HepG2 (cell line): ENCODE data around the gene COQ4. TPM values are rescaled to one million over a fixed set of nuclear protein-coding genes. Genes with fewer than 3 reads are reported as not detected.

Source experiments
- ATAC-seq: fragments of 200-7000 bp; cut with Tn5 transposase; 3 replicates; pipeline ENCODE4 v1.9.1; 2020; ENCODE audit warnings: mild to moderate bottlenecking, moderate library complexity
- BruUV-seq: library from RNA; stranded (reverse); fragments of 400-500 nt; replicated peaks from 2 replicates; lab custom pipeline; 2021; lab: Mats Ljungman, UMichigan
- CTCF ChIA-PET: fragments of 300-600 bp; formaldehyde crosslinking; extraction: SDS; loops from one replicate; lab custom pipeline; 2021; ENCODE audit warnings: low total read pairs, inconsistent platforms, low intra/inter-chr PET ratio; lab: Yijun Ruan, JAX
- POLR2A ChIA-PET: fragments of 350-600 bp; sonication (Branson Sonifier 250); formaldehyde crosslinking; loops from one replicate; lab custom pipeline; 2020; ENCODE audit warnings: antibody characterized with exemption, inconsistent platforms; lab: Yijun Ruan, JAX
- DNase-seq: peaks from one replicate; pipeline ENCODE4 v3.0.0-alpha.2; 2015; ENCODE audit warnings: low spot score
- FAIRE-seq: peaks from 3 replicates; lab custom pipeline; 2011; peaks lifted over from hg19 to GRCh38; lab: Jason Lieb, UNC
- H2AFZ ChIP-seq: one replicate; pipeline ENCODE4 v1.6.1; 2011; ENCODE audit warnings: low read length, inconsistent platforms
- H3K27ac ChIP-seq: fragments of 300-600 bp; 3 replicates; pipeline ENCODE4 v1.8.0; 2011; ENCODE audit warnings: mixed run types, mild to moderate bottlenecking, mixed read lengths, low read length, inconsistent platforms; ENCODE audit not compliant: insufficient read depth; ENCODE audit errors: extremely low read length
- H3K27me3 ChIP-seq, 2 experiments: fragments of 200-600 bp in 1 of 2; 2 replicates in 1 of 2; 3 replicates in 1 of 2; pipeline versions ENCODE4 v1.6.0 to v1.8.0; 2011; ENCODE audit warnings: low read length in 2 of 2, mild to moderate bottlenecking in 2 of 2, moderate library complexity in 2 of 2, inconsistent platforms in 1 of 2; ENCODE audit not compliant: insufficient read depth in 2 of 2, control insufficient read depth in 1 of 2
- H3K36me3 ChIP-seq, 2 experiments: fragments of 200-600 bp in 1 of 2; replicated peaks in 1 of 2; 2 replicates in 1 of 2; 3 replicates in 1 of 2; pipeline versions ENCODE4 v1.5.1 to v1.8.0; 2011; ENCODE audit warnings: low read length in 2 of 2, inconsistent platforms in 1 of 2; ENCODE audit not compliant: insufficient read depth in 2 of 2, control insufficient read depth in 1 of 2
- H3K4me1 ChIP-seq: 2 replicates; pipeline ENCODE4 v1.5.1; 2012; ENCODE audit warnings: low read length, inconsistent platforms; ENCODE audit not compliant: insufficient read depth
- H3K4me2 ChIP-seq: 2 replicates; pipeline ENCODE4 v1.6.0; 2011; ENCODE audit warnings: low read depth, low read length, inconsistent platforms
- H3K4me3 ChIP-seq, 3 experiments: fragments of 200-600 bp in 1 of 3; sonication (generic), shearing (Covaris generic) in 1 of 3; replicated peaks in 1 of 3; 2 replicates each; pipeline ENCODE4 v1.5.1; 2011 to 2016; ENCODE audit warnings: low read length in 3 of 3, inconsistent platforms in 2 of 3, low read depth in 2 of 3, mild to moderate bottlenecking in 2 of 3, control low read depth in 1 of 3, mixed read lengths in 1 of 3; ENCODE audit not compliant: insufficient read depth in 1 of 3
- H3K79me2 ChIP-seq: one replicate; pipeline ENCODE4 v1.6.1; 2011; ENCODE audit warnings: low read length, inconsistent platforms; ENCODE audit not compliant: insufficient read depth
- H3K9ac ChIP-seq: 2 replicates; pipeline ENCODE4 v1.6.0; 2011; ENCODE audit warnings: mild to moderate bottlenecking, low read depth, low read length, inconsistent platforms; ENCODE audit not compliant: insufficient read depth
- H3K9me3 ChIP-seq: 2 replicates; pipeline ENCODE4 v1.5.1; 2012; ENCODE audit warnings: mild to moderate bottlenecking, low read length
- H4K20me1 ChIP-seq: 2 replicates; pipeline ENCODE4 v1.6.0; 2011; ENCODE audit warnings: inconsistent platforms, mild to moderate bottlenecking, low read length, moderate library complexity; ENCODE audit not compliant: insufficient read depth
- ATF7-NPFF ChIP-seq: sonication (generic); formaldehyde crosslinking; IDR thresholded peaks from 2 replicates; pipeline ENCODE4 v1.8.1; 2023; ENCODE audit warnings: mild to moderate bottlenecking, low read depth, missing genetic modification reagents, moderate library complexity
- BRD4 ChIP-seq: sonication (generic); formaldehyde crosslinking; IDR thresholded peaks from 2 replicates; pipeline ENCODE4 v1.4.0; 2020; ENCODE audit warnings: missing genetic modification reagents
- FOXJ3 ChIP-seq: sonication (generic); formaldehyde crosslinking; IDR thresholded peaks from 2 replicates; pipeline ENCODE4 v1.4.0; 2020; ENCODE audit warnings: missing genetic modification reagents, mild to moderate bottlenecking, borderline replicate concordance
- GPN1 ChIP-seq: sonication (generic); formaldehyde crosslinking; IDR thresholded peaks from 2 replicates; pipeline ENCODE4 v1.5.1; 2020; ENCODE audit warnings: missing genetic modification reagents, borderline replicate concordance
- HCFC1 ChIP-seq: fragments of 150-350 bp; IDR thresholded peaks from 2 replicates; pipeline ENCODE4 v1.6.1; 2014; ENCODE audit warnings: low read depth, low read length
- MED13 ChIP-seq: sonication (generic); formaldehyde crosslinking; IDR thresholded peaks from 2 replicates; pipeline ENCODE4 v1.5.0; 2020; ENCODE audit warnings: missing genetic modification reagents
- ZNF557 ChIP-seq: sonication (generic); formaldehyde crosslinking; IDR thresholded peaks from 2 replicates; pipeline ENCODE4 v1.4.0; 2020; ENCODE audit warnings: missing genetic modification reagents
- WGBS: methylation state at CpG from one replicate; pipeline ENCODE4 v1.1.6; 2017; ENCODE audit warnings: low lambda C conversion rate; 5-methylcytosine and 5-hydroxymethylcytosine counted together
- in situ Hi-C: cut with HindIII; loops from 2 replicates; pipeline ENCODE4 v1.10.0; 2017; ENCODE audit warnings: low pct_unique_long_range_greater_than_20kb; ENCODE audit not compliant: extremely low pct_ligation_motif_present
- intact Hi-C: fragments of 100-400 bp; cut with micrococcal nuclease; formaldehyde crosslinking; loops from one replicate; pipeline ENCODE4 v1.10.0; 2022; ENCODE audit not compliant: unreplicated experiment
- polyA plus RNA-seq, 8 experiments: library from polyadenylated mRNA; depleted of rRNA in 3 of 8; stranded (reverse) in 7 of 8; unstranded in 1 of 8; fragments of >200 nt; fragmentation: Illumina TruSeq in 4 of 8; extraction: Trizol in 4 of 8; gene quantifications; 2 replicates each; pipeline versions ENCODE4 v1.2.1 to v1.2.3, GENCODE V29; 2011 to 2016; ENCODE audit warnings: low read depth in 4 of 8, missing spikeins in 1 of 8, mixed read lengths in 1 of 8; ENCODE audit not compliant: insufficient read depth in 1 of 8
- total RNA-seq, 5 experiments: library from RNA; depleted of rRNA; stranded (reverse); fragments of >200 nt; fragmentation: Illumina TruSeq; extraction: Trizol; gene quantifications; 2 replicates each; pipeline ENCODE4 v1.2.3, GENCODE V29; 2016; ENCODE audit warnings: low read depth in 1 of 5
- TF ChIP-seq, protein P1 (sequence below): sonication (generic); formaldehyde crosslinking; IDR thresholded peaks from 2 replicates; pipeline ENCODE4 v1.5.1; 2020; ENCODE audit warnings: missing genetic modification reagents, mild to moderate bottlenecking, borderline replicate concordance
- TF ChIP-seq, protein P2 (sequence below): sonication (generic); formaldehyde crosslinking; conservative IDR thresholded peaks from 2 replicates; pipeline ENCODE4 v1.4.0; 2020; ENCODE audit warnings: missing genetic modification reagents

The COQ4 gene
- total and polyA plus RNA-seq, 2 of the 13 experiments (the other 11 are each of a cell fraction or from before 2014, with no cell fraction given) = 26.1 to 36.0 TPM

DNA sequence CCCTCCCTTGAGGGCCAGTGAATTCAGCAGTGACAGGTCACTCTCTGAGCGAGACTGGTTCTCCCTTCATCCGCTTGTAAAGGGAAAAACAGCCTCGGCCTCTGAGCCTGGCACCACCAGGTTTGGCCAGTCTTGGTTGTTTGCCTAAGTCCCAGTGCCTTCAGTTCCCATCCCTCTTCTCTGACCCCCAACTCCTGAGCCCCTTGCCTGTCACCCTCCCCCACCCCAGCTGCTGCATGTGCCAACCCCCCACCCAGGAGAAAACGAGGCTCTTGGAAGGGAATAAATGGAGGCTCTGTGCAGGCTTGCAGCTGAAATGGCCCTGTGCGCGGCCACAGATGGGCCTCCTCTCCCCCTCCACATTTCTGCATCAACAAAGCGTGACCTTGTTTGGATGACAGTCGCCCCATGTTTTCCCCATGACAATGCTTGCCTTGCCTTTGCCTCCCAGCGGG lies 51.6 kb downstream of the COQ4 start:
- Histone ChIP-seq H3K9ac (no peak overlapping the region), H2AFZ (no peak overlapping the region), H3K36me3 (peaks cover 6 to 26% of the 10 kb centered on the region in 2 experiments; a peak in 4 of 5 replicates), H3K79me2 (peaks cover 41% of the 10 kb centered on the region), H3K27ac (no peak overlapping the region), H3K4me2 (no peak overlapping the region), H4K20me1 (no peaks in the 10 kb centered on the region), H3K9me3 (no peaks in the 10 kb centered on the region), H3K4me1 (peaks cover 15% of the 10 kb centered on the region), H3K27me3 (peaks cover 0 to 3% of the 10 kb centered on the region in 2 experiments; a peak in 1 of 5 replicates), H3K4me3 (no peak overlapping the region)
- in situ Hi-C loops (no loop called here), intact Hi-C loops (no loop called here)
- ATAC-seq = no peak
- DNase-seq = no peak
- 96% methylated on average over 9 of the region's 9 CpGs for WGBS
- no peak for FAIRE-seq
- TF ChIP-seq ATF7-NPFF (CRISPR knock-in tag) (no peak), GPN1 (CRISPR knock-in tag) (no peak), HCFC1 (no peak), MED13 (CRISPR knock-in tag) (no peak), BRD4 (CRISPR knock-in tag) (no peak), ZNF557 (no peak), FOXJ3 (no peak)
- TF ChIP-seq, protein P1, sequence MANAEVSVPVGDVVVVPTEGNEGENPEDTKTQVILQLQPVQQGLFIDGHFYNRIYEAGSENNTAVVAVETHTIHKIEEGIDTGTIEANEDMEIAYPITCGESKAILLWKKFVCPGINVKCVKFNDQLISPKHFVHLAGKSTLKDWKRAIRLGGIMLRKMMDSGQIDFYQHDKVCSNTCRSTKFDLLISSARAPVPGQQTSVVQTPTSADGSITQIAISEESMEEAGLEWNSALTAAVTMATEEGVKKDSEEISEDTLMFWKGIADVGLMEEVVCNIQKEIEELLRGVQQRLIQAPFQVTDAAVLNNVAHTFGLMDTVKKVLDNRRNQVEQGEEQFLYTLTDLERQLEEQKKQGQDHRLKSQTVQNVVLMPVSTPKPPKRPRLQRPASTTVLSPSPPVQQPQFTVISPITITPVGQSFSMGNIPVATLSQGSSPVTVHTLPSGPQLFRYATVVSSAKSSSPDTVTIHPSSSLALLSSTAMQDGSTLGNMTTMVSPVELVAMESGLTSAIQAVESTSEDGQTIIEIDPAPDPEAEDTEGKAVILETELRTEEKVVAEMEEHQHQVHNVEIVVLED (CRISPR knock-in tag) = no peak
- TF ChIP-seq, protein P2, sequence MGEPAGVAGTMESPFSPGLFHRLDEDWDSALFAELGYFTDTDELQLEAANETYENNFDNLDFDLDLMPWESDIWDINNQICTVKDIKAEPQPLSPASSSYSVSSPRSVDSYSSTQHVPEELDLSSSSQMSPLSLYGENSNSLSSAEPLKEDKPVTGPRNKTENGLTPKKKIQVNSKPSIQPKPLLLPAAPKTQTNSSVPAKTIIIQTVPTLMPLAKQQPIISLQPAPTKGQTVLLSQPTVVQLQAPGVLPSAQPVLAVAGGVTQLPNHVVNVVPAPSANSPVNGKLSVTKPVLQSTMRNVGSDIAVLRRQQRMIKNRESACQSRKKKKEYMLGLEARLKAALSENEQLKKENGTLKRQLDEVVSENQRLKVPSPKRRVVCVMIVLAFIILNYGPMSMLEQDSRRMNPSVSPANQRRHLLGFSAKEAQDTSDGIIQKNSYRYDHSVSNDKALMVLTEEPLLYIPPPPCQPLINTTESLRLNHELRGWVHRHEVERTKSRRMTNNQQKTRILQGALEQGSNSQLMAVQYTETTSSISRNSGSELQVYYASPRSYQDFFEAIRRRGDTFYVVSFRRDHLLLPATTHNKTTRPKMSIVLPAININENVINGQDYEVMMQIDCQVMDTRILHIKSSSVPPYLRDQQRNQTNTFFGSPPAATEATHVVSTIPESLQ (CRISPR knock-in tag) = no peak
- no TSS peak for BruUV-seq
- ChIA-PET CTCF (no interaction called here), POLR2A (no interaction called here)
